Sigmoid colon (tissue), 4 donors: ENCODE measurements around the gene ACMSD.

Experiments used
- POLR2A ChIP-seq, 2 donors: fragments of 450-650 bp; IDR thresholded peaks; one replicate each; pipeline ENCODE4 v1.6.1; 2016; ENCODE audit warnings: antibody characterized with exemption in 2 of 2, mild to moderate bottlenecking in 2 of 2, moderate library complexity in 2 of 2
- POLR2AphosphoS5 ChIP-seq, 4 donors: sonication (generic); formaldehyde crosslinking; IDR thresholded peaks; one replicate each; pipeline ENCODE4 v1.6.1; 2017; ENCODE audit warnings: antibody characterized with exemption in 4 of 4
- TF ChIP-seq, protein P1 (sequence below), 4 experiments: fragments of 450-650 bp in 3 of 4; fragments of 200-600 bp in 1 of 4; IDR thresholded peaks; one replicate each; pipeline ENCODE4 v1.5.1; 2016 to 2019; ENCODE audit warnings: antibody characterized with exemption in 4 of 4, mild to moderate bottlenecking in 3 of 4, moderate library complexity in 2 of 4

DNA sequence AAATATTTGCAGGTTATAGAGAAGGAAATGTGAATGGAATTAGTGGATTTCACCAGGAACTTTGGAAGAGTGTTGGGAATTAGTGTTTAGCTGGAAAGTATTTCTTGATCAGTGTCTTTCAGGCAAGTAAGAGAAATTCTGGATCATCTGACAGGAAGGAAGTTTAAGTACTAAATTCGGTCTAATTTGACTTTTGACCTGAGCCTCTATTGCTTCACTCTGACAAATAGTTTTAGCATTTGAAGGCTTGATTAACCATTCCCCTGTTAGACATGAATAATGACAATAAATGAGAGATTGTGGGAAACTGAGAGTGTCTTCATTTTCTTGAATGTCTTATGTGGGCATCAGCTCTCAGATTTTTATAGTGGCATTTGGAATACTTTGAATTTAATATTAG is 96.2 kb downstream of the ACMSD start:
- TF ChIP-seq, protein P1, sequence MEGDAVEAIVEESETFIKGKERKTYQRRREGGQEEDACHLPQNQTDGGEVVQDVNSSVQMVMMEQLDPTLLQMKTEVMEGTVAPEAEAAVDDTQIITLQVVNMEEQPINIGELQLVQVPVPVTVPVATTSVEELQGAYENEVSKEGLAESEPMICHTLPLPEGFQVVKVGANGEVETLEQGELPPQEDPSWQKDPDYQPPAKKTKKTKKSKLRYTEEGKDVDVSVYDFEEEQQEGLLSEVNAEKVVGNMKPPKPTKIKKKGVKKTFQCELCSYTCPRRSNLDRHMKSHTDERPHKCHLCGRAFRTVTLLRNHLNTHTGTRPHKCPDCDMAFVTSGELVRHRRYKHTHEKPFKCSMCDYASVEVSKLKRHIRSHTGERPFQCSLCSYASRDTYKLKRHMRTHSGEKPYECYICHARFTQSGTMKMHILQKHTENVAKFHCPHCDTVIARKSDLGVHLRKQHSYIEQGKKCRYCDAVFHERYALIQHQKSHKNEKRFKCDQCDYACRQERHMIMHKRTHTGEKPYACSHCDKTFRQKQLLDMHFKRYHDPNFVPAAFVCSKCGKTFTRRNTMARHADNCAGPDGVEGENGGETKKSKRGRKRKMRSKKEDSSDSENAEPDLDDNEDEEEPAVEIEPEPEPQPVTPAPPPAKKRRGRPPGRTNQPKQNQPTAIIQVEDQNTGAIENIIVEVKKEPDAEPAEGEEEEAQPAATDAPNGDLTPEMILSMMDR (IDR thresholded peaks at IDR 0.05) = no peak
- TF ChIP-seq POLR2A (IDR thresholded peaks at IDR 0.05) = no peak
- TF ChIP-seq POLR2AphosphoS5 (IDR thresholded peaks at IDR 0.05) = no peak
